ENCODE data around the gene SUCLA2.

SUCLA2 gene

GRCh38 chr13:47897411-47898050, 103.5 kb downstream of the SUCLA2 start:
- no peak for ATAC-seq
- no peak overlapping the region for H3K27ac Mint-ChIP-seq
- H3K4me1 Mint-ChIP-seq = no peaks in the 10 kb centered on the region
- peaks cover 6% of the 10 kb centered on the region for H3K9me3 Mint-ChIP-seq
- no peaks in the 10 kb centered on the region for H3K27me3 Mint-ChIP-seq
- no peak overlapping the region for H3K4me3 Mint-ChIP-seq
- H3K36me3 Mint-ChIP-seq = peaks cover 39% of the 10 kb centered on the region

- Mint-ChIP-seq H3K27ac (no peak overlapping the region), H3K27me3 (no peaks in the 10 kb centered on the region), H3K9me3 (peaks cover 6% of the 10 kb centered on the region), H3K4me1 (no peaks in the 10 kb centered on the region), H3K36me3 (peaks cover 33% of the 10 kb centered on the region), H3K4me3 (no peak overlapping the region)
- no peak for ATAC-seq
Measured at GRCh38 chr13:47896546-47896945, 104.5 kb downstream of the SUCLA2 start.

GRCh38 chr13:47896111-47896510, 105.0 kb downstream of the SUCLA2 start:
- Mint-ChIP-seq H3K4me1 (no peaks in the 10 kb centered on the region), H3K36me3 (peaks cover 32% of the 10 kb centered on the region), H3K27ac (no peak overlapping the region), H3K9me3 (peaks cover 6% of the 10 kb centered on the region), H3K27me3 (no peaks in the 10 kb centered on the region), H3K4me3 (no peak overlapping the region)
- ATAC-seq = no peak

- no peaks in the 10 kb centered on the region for H3K9me3 Mint-ChIP-seq
- H3K27ac Mint-ChIP-seq = no peak overlapping the region
- no peaks in the 10 kb centered on the region for H3K27me3 Mint-ChIP-seq
- H3K36me3 Mint-ChIP-seq = peaks cover 15% of the 10 kb centered on the region
- no peak for ATAC-seq
- H3K4me1 Mint-ChIP-seq = no peaks in the 10 kb centered on the region
- no peak overlapping the region for H3K4me3 Mint-ChIP-seq
Measured at GRCh38 chr13:47893527-47893926, 107.5 kb downstream of the SUCLA2 start.

Measured in stimulated activated memory B cell treated with anti-CD40 and anti-IgM and Interleukin-4, amounts not matched to agents 10 μg/mL and 1 μg/mL and 100 μg/mL, for 72 hours (primary cell).